GM23248 (cell line): Measurements from ENCODE around the gene NPPB. TPM values are rescaled to one million over a fixed set of nuclear protein-coding genes. Genes with fewer than 3 reads are reported as not detected.

Experiments used
- DNase-seq: peaks from one replicate; pipeline ENCODE4 v3.0.0-alpha.2; 2015
- H2AFZ ChIP-seq: fragments of 200-600 bp; sonication (generic); 2 replicates; pipeline ENCODE4 v1.6.1; 2016; ENCODE audit warnings: antibody characterized with exemption
- H3F3A ChIP-seq: fragments of 200-600 bp; sonication (generic); 2 replicates; pipeline ENCODE4 v1.6.1; 2016; ENCODE audit warnings: mild to moderate bottlenecking, antibody characterized with exemption, mixed run types; ENCODE audit not compliant: insufficient read depth
- H3K27ac ChIP-seq: fragments of 200-600 bp; sonication (generic); 2 replicates; pipeline ENCODE4 v1.5.1; 2016; ENCODE audit warnings: mild to moderate bottlenecking
- H3K27me3 ChIP-seq: fragments of 200-600 bp; sonication (generic); replicated peaks from 2 replicates; pipeline ENCODE4 v1.6.1; 2016; ENCODE audit warnings: mild to moderate bottlenecking; ENCODE audit not compliant: insufficient read depth
- H3K36me3 ChIP-seq: fragments of 200-600 bp; sonication (generic); 2 replicates; pipeline ENCODE4 v1.6.1; 2016; ENCODE audit warnings: low read depth, mild to moderate bottlenecking
- H3K4me1 ChIP-seq: fragments of 200-600 bp; sonication (generic); 2 replicates; pipeline ENCODE4 v1.6.1; 2016; ENCODE audit warnings: mild to moderate bottlenecking; ENCODE audit not compliant: insufficient read depth
- H3K4me2 ChIP-seq: fragments of 200-600 bp; sonication (generic); one replicate; pipeline ENCODE4 v1.6.1; 2016; ENCODE audit warnings: mild to moderate bottlenecking; ENCODE audit not compliant: unreplicated experiment
- H3K4me3 ChIP-seq: fragments of 200-600 bp; sonication (generic); 2 replicates; pipeline ENCODE4 v1.5.1; 2016; ENCODE audit warnings: mild to moderate bottlenecking
- H3K79me2 ChIP-seq: fragments of 200-600 bp; sonication (generic); 2 replicates; pipeline ENCODE4 v1.6.1; 2016; ENCODE audit warnings: mild to moderate bottlenecking; ENCODE audit not compliant: insufficient read depth
- H3K9ac ChIP-seq: fragments of 200-600 bp; sonication (generic); 2 replicates; pipeline ENCODE4 v1.6.1; 2016; ENCODE audit warnings: mild to moderate bottlenecking
- H3K9me2 ChIP-seq: fragments of 200-600 bp; sonication (generic); 2 replicates; pipeline ENCODE4 v1.6.1; 2016; ENCODE audit warnings: mixed run types, mild to moderate bottlenecking, moderate library complexity; ENCODE audit not compliant: insufficient read depth
- H3K9me3 ChIP-seq: fragments of 200-600 bp; sonication (generic); one replicate; pipeline ENCODE4 v1.6.1; 2017; ENCODE audit warnings: low read depth
- H4K20me1 ChIP-seq: fragments of 200-600 bp; sonication (generic); 2 replicates; pipeline ENCODE4 v1.6.0; 2016; ENCODE audit not compliant: insufficient read depth
- EZH2 ChIP-seq: fragments of 200-600 bp; sonication (generic); IDR thresholded peaks from 2 replicates; pipeline ENCODE4 v1.6.1; 2018; ENCODE audit warnings: antibody characterized with exemption, mild to moderate bottlenecking; ENCODE audit not compliant: insufficient read depth, poor library complexity, severe bottlenecking
- EZH2phosphoT487 ChIP-seq: fragments of 200-600 bp; sonication (generic); IDR thresholded peaks from 2 replicates; pipeline ENCODE4 v1.6.1; 2018; ENCODE audit warnings: antibody characterized with exemption, moderate library complexity, mild to moderate bottlenecking, low read depth; ENCODE audit not compliant: insufficient read depth
- WGBS, 2 experiments: methylation state at CpG; one replicate each; pipeline ENCODE4 v1.1.6; 2015 to 2017; ENCODE audit warnings: low lambda C conversion rate in 2 of 2, low coverage in 1 of 2; ENCODE audit errors: missing lambda C conversion rate in 2 of 2; 5-methylcytosine and 5-hydroxymethylcytosine counted together
- in situ Hi-C: fragments of 300-500 bp; cut with MboI; formaldehyde crosslinking; loops from 2 replicates; pipeline ENCODE4 v1.15.0; 2020
- polyA plus RNA-seq: library from polyadenylated mRNA; unstranded; fragments of >200 nt; fragmentation: Nextera tagmentation; extraction: Ambion mirVana; gene quantifications from 2 replicates; pipeline ENCODE4 v1.2.1, GENCODE V29; 2016
- total RNA-seq: library from RNA; depleted of rRNA; stranded (reverse); fragments of >200 nt; shearing (Covaris generic); gene quantifications from 2 replicates; pipeline ENCODE4 v1.2.3, GENCODE V29; 2014

The NPPB gene
- total and polyA plus RNA-seq, 2 experiments from 2014 or later = not detected

GRCh38 chr1:11833497-11833896, 25.2 kb downstream of the NPPB start:
- in situ Hi-C loops = no loop called here
- Histone ChIP-seq H3K9me2 (no peaks in the 10 kb centered on the region), H3K4me2 (no peak overlapping the region), H3K36me3 (peaks cover 17% of the 10 kb centered on the region; the same call in 1 of the 2 replicates), H3K4me3 (no peak overlapping the region), H4K20me1 (no peaks in the 10 kb centered on the region), H3K4me1 (no peaks in the 10 kb centered on the region), H3K9ac (no peak overlapping the region), H3K27me3 (no peaks in the 10 kb centered on the region), H2AFZ (no peak overlapping the region), H3K9me3 (no peaks in the 10 kb centered on the region), H3K27ac (no peak overlapping the region), H3K79me2 (no peaks in the 10 kb centered on the region), H3F3A (no peaks in the 10 kb centered on the region)
- TF ChIP-seq EZH2 = no peak
- DNase-seq = no peak
- WGBS, 2 experiments = 91% methylated on average over 8 of the region's 8 CpGs

DNA sequence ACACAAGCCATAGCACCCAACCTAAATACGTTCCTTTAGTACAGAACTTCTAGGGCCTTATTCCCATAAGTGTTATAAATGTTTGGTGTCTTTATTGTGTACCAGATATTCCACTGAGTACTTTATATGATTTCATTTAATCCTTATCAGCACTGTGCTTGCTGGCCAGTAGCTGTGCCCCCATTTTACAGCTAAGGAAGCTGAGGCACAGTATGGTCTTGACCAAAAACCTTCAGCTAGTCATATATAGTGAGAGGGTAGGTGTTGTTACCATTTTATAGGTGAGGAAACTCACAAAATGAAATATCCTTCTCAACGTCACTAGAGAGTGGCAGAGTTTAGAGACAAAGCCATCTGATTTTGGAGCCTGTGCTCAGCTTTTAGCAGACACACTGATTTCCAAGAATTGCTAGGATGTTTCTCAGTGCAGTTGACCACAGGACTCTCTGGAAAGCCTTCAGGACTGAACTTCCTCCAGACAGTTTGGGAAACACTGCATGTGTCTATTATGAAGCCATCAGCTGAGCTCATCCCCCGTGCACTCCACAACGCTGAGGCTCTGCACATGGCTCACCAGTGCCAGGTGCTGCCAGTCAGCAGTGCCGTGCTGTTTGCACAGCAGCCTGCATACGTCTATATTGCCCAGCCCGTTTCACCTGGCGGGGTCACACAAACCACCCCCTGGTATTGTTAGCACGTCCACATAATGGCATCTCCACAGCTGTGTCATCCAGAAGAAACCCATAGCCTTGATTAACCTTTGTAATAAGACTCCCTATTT, 26.6 kb downstream of the NPPB start:
- Histone ChIP-seq H3K9ac (no peak overlapping the region), H3K9me2 (no peaks in the 10 kb centered on the region), H4K20me1 (no peaks in the 10 kb centered on the region), H3K4me3 (no peak overlapping the region), H3K79me2 (no peaks in the 10 kb centered on the region), H3K27me3 (no peaks in the 10 kb centered on the region), H3K27ac (no peak overlapping the region), H3K9me3 (no peaks in the 10 kb centered on the region), H3F3A (no peaks in the 10 kb centered on the region), H3K4me1 (no peaks in the 10 kb centered on the region), H2AFZ (no peak overlapping the region), H3K4me2 (no peak overlapping the region), H3K36me3 (peaks cover 20% of the 10 kb centered on the region; the same call in 1 of the 2 replicates)
- TF ChIP-seq EZH2 (no peak), EZH2phosphoT487 (no peak)
- DNase-seq = no peak
- 91 to 94% methylated on average over 9 of the region's 9 CpGs for WGBS, 2 experiments
- in situ Hi-C loops = no loop called here

DNA sequence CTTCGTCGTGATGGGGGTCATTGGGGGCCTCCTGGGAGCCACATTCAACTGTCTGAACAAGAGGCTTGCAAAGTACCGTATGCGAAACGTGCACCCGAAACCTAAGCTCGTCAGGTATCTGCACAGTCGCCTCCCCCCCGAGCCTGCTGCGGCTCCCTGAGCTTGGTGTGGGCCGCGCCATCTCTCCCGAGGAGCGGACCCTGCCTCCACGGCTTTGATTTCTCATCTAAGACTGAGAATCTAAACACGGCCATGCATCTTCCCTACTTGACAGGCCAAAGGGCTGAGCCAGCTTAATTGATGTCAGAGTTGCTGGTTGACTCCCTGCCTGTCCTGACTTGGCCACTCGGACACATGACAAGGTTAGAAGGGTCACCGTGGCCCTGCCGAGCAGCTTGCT, 30.2 kb downstream of the NPPB start:
- Histone ChIP-seq H3K27ac (no peak overlapping the region), H3K9ac (no peak overlapping the region), H3K9me3 (no peaks in the 10 kb centered on the region), H3K4me1 (no peaks in the 10 kb centered on the region), H3K4me2 (no peak overlapping the region), H3K9me2 (no peaks in the 10 kb centered on the region), H3K79me2 (no peaks in the 10 kb centered on the region), H4K20me1 (no peaks in the 10 kb centered on the region), H3K36me3 (peaks cover 15% of the 10 kb centered on the region; the same call in 1 of the 2 replicates), H3K27me3 (no peaks in the 10 kb centered on the region), H3F3A (no peaks in the 10 kb centered on the region), H3K4me3 (no peak overlapping the region), H2AFZ (no peak overlapping the region)
- in situ Hi-C loops = no loop called here
- WGBS, 2 experiments = 88 to 89% methylated on average over 18 to 19 of the region's 19 CpGs
- TF ChIP-seq EZH2phosphoT487 = no peak
- no peak for TF ChIP-seq EZH2
- no peak for DNase-seq

- Histone ChIP-seq H3K79me2 (no peaks in the 10 kb centered on the region), H3K4me2 (no peak overlapping the region), H3K4me1 (peaks cover 1% of the 10 kb centered on the region), H3K36me3 (peaks cover 15% of the 10 kb centered on the region; the same call in 1 of the 2 replicates), H3K9ac (no peak overlapping the region), H3K27ac (no peak overlapping the region), H3K9me2 (no peaks in the 10 kb centered on the region), H2AFZ (no peak overlapping the region), H3K4me3 (no peak overlapping the region), H3K27me3 (no peaks in the 10 kb centered on the region), H3K9me3 (no peaks in the 10 kb centered on the region), H4K20me1 (no peaks in the 10 kb centered on the region), H3F3A (no peaks in the 10 kb centered on the region)
- no peak for DNase-seq
- in situ Hi-C loops = no loop called here
- TF ChIP-seq EZH2phosphoT487 (no peak), EZH2 (no peak)
- 83 to 85% methylated on average over 9 of the region's 9 CpGs for WGBS, 2 experiments
Measured at GRCh38 chr1:11826946-11827345, 31.8 kb downstream of the NPPB start.
